ENCODE results near the gene TSPEAR. TPM values are rescaled to one million over a fixed set of nuclear protein-coding genes. Genes with fewer than 3 reads are reported as not detected.
A peak's percentile ranks its signal among the peaks of the same experiment; 100 is the strongest.

Gene TSPEAR
- total and polyA plus RNA-seq, 2 of the 13 experiments (the other 11 are each of a cell fraction or from before 2014, with no cell fraction given): 0.07 to 0.32 TPM

DNA sequence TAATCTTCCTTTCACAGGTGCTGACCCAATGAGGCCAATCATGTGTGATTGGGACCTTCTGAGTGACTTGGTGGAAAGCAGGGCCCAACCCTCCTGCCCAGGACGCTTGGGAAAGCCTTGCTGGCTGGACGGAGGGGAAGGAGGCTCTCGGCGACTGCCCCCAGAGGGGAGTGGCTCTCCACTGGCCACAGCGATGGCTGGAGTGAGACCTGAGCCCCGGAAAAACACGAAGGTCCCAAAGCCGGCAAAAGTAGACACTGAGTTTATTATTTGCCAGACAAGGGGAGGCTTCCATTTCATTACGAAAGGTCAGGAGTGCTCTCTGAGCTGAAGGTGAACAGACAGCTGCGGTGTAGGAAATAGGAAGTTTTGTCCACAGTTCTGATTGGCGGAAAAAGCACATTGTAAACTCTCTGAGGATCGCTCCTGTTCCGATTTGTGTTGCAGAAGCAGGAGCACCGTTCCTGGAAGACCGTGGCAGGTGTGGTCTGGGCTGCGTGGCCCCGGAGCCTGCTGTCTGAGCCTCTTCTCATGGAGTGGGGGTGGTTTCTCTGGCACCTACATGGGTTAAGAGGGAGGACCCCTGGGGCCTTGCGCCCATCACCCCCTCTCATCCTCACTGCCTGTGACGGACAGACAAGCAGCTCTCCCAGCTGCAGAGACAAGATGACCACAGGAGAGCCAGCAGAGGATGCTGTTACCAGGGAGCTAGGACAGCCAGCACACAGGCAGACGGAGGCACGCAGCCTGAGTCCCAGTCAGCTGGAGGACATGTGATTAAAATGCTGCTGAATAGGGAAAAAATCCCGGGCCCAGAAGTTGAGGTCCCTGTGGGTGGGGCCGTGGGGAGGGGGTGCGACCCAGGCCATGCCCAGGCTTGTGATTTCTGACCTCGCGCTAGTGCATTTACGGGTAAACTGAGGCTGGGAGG lies 212.8 kb downstream of the TSPEAR start (continued):
- TF ChIP-seq, protein P1, sequence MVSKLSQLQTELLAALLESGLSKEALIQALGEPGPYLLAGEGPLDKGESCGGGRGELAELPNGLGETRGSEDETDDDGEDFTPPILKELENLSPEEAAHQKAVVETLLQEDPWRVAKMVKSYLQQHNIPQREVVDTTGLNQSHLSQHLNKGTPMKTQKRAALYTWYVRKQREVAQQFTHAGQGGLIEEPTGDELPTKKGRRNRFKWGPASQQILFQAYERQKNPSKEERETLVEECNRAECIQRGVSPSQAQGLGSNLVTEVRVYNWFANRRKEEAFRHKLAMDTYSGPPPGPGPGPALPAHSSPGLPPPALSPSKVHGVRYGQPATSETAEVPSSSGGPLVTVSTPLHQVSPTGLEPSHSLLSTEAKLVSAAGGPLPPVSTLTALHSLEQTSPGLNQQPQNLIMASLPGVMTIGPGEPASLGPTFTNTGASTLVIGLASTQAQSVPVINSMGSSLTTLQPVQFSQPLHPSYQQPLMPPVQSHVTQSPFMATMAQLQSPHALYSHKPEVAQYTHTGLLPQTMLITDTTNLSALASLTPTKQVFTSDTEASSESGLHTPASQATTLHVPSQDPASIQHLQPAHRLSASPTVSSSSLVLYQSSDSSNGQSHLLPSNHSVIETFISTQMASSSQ (IDR thresholded peaks at IDR 0.05; ENCODE audit: low read depth): no peak
- TF ChIP-seq, protein P1 (CRISPR knock-in tag; IDR thresholded peaks at IDR 0.05; ENCODE audit: borderline replicate concordance): no peak
- TF ChIP-seq TCF7L2 (IDR thresholded peaks at IDR 0.05; ENCODE audit: low read depth, low read length): no peak
- TF ChIP-seq DR1 (CRISPR knock-in tag; IDR thresholded peaks at IDR 0.05): no peak
- no peak for TF ChIP-seq RXRA (CRISPR knock-in tag; IDR thresholded peaks at IDR 0.05)
- TF ChIP-seq ZNF556 (CRISPR knock-in tag; IDR thresholded peaks at IDR 0.05; ENCODE audit: borderline replicate concordance): 0 out of 2 replicates have a peak, but pooled peaks have one; percentile 44
- no peak for TF ChIP-seq HES4 (CRISPR knock-in tag; IDR thresholded peaks at IDR 0.05; ENCODE audit: borderline replicate concordance)
- TF ChIP-seq HOXA7 (CRISPR knock-in tag; IDR thresholded peaks at IDR 0.05): no peak
- peak; percentile 72 for TF ChIP-seq ZNF263 (CRISPR knock-in tag; IDR thresholded peaks at IDR 0.05)
- no peak for TF ChIP-seq ZNF788 (CRISPR knock-in tag; IDR thresholded peaks at IDR 0.05; ENCODE audit: borderline replicate concordance)
- TF ChIP-seq, protein P2, sequence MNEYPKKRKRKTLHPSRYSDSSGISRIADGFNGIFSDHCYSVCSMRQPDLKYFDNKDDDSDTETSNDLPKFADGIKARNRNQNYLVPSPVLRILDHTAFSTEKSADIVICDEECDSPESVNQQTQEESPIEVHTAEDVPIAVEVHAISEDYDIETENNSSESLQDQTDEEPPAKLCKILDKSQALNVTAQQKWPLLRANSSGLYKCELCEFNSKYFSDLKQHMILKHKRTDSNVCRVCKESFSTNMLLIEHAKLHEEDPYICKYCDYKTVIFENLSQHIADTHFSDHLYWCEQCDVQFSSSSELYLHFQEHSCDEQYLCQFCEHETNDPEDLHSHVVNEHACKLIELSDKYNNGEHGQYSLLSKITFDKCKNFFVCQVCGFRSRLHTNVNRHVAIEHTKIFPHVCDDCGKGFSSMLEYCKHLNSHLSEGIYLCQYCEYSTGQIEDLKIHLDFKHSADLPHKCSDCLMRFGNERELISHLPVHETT (CRISPR knock-in tag; conservative IDR thresholded peaks at IDR 0.05): no peak
- TF ChIP-seq ZNF33B (CRISPR knock-in tag; IDR thresholded peaks at IDR 0.05): no peak
- TF ChIP-seq ZIK1 (CRISPR knock-in tag; IDR thresholded peaks at IDR 0.05; ENCODE audit: borderline replicate concordance, low read depth): no peak
- no peak; the same call in 1 of the 2 replicates for TF ChIP-seq SP4 (CRISPR knock-in tag; IDR thresholded peaks at IDR 0.05)
- TF ChIP-seq RAD21 (CRISPR knock-in tag; IDR thresholded peaks at IDR 0.05): no peak
- no peak for TF ChIP-seq ZNF816 (CRISPR knock-in tag; IDR thresholded peaks at IDR 0.05; ENCODE audit: borderline replicate concordance)
- TF ChIP-seq TARDBP (CRISPR knock-in tag; IDR thresholded peaks at IDR 0.05): no peak
